SHP77 treated with DMSO at 0.1 percent for 48 hours (cell line): ENCODE data around the gene DNAH2.

Experiments
- DNase-seq: peaks from one replicate; lab custom pipeline; 2025; lab: John Stamatoyannopoulos, UW

The DNAH2 gene

GRCh38 chr17:7822126-7822525, 104.6 kb downstream of the DNAH2 start:
- no peak for DNase-seq

GRCh38 chr17:7823581-7824001, 106.0 kb downstream of the DNAH2 start:
- DNase-seq: no peak

GRCh38 chr17:7824021-7824924, 106.7 kb downstream of the DNAH2 start:
- DNase-seq: no peak

GRCh38 chr17:7825206-7825990, 107.9 kb downstream of the DNAH2 start:
- no peak for DNase-seq

GRCh38 chr17:7830616-7831015, 113.1 kb downstream of the DNAH2 start:
- no peak for DNase-seq

- DNase-seq: no peak
Measured at GRCh38 chr17:7831233-7831632, 113.7 kb downstream of the DNAH2 start.

GRCh38 chr17:7832431-7832830, 114.9 kb downstream of the DNAH2 start:
- no peak for DNase-seq

- no peak for DNase-seq
Measured at GRCh38 chr17:7833011-7833794, 115.7 kb downstream of the DNAH2 start.

- DNase-seq: peak; percentile 77
Measured at GRCh38 chr17:7833795-7834541, 116.4 kb downstream of the DNAH2 start, which contains the start of gene KDM6B. KDM6B (plus strand) TSS chr17:7834217; CDS start chr17:7845555, 11,338 bp downstream.

- no peak for DNase-seq
Measured at GRCh38 chr17:7834542-7834956, 117.0 kb downstream of the DNAH2 start.

- DNase-seq: peak; percentile 94
Measured at GRCh38 chr17:7834957-7835813, 117.6 kb downstream of the DNAH2 start.

GRCh38 chr17:7835814-7836595, 118.5 kb downstream of the DNAH2 start:
- DNase-seq: no peak

- DNase-seq: peak; percentile 98
Measured at GRCh38 chr17:7836596-7837407, 119.3 kb downstream of the DNAH2 start.

- DNase-seq: peak; percentile 63
Measured at GRCh38 chr17:7837408-7838088, 120.0 kb downstream of the DNAH2 start.

- peak; percentile 40 for DNase-seq
Measured at GRCh38 chr17:7838090-7839075, 120.8 kb downstream of the DNAH2 start.

- no peak for DNase-seq
Measured at GRCh38 chr17:7839190-7839875, 121.8 kb downstream of the DNAH2 start.
